ENCODE data around the gene TEX48. TPM values are rescaled to one million over a fixed set of nuclear protein-coding genes. Genes with fewer than 3 reads are reported as not detected.

The TEX48 gene
- total RNA-seq, 2 experiments from 2014 or later: 0.69 to 0.75 TPM

DNA sequence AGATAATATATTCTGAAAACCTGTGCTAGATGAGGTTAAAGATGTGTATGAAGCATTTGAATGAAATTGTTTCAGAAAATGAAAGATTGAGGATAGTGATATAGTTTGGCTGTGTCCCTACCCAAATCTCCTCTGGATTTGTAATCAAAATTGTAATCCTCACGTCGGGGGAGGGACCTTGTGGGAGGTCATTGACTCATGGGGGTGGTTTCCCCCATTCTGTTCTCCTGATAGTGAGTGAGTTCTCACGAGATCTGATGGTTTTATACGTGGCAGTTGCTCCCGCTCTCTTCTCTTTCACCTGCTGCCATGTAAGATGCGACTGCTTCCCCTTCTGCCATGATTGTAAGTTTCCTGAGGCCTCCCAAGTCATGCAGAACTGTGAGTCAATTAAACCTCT is 2.0 kb upstream of the TEX48 start:
- Mint-ChIP-seq H3K4me3 (peak overlapping the region; percentile 68), H3K9me3 (ENCODE audit: low read depth) (peaks cover 4% of the 10 kb centered on the region), H3K4me1 (peaks cover 70% of the 10 kb centered on the region), H3K27me3 (no peaks in the 10 kb centered on the region), H3K36me3 (ENCODE audit: low read depth) (peaks cover 29% of the 10 kb centered on the region), H3K27ac (peak overlapping the region; percentile 55)
- DNase-seq: peak; percentile 62
- no peak for ATAC-seq
- ChIA-PET CTCF (interaction anchor here (0.7 to 6.3 kb wide), 9 partner anchors 15 to 331 kb away, joined by 3 to 95 read pairs (median 32); no protein-coding TSS in a partner anchor), POLR2A (no interaction called here)
- intact Hi-C loops (cut with DNase I, micrococcal nuclease): loop anchor here (1.0 to 5.0 kb wide), 4 partner anchors 14 to 838 kb away; no protein-coding TSS in a partner anchor

- CTCF ChIA-PET: interaction anchor here (0.7 to 6.3 kb wide), 18 partner anchors 10 to 350 kb away, joined by 3 to 95 read pairs (median 10); no protein-coding TSS in a partner anchor
- H3K27ac Mint-ChIP-seq: no peak overlapping the region
- POLR2A ChIA-PET: interaction anchor here (0.6 to 1.1 kb wide), 2 partner anchors 224 to 485 kb away, joined by 4 to 5 read pairs; no protein-coding TSS in a partner anchor
- H3K27me3 Mint-ChIP-seq: no peaks in the 10 kb centered on the region
- H3K4me3 Mint-ChIP-seq: no peak overlapping the region
- H3K4me1 Mint-ChIP-seq: peaks cover 62% of the 10 kb centered on the region
- ATAC-seq: no peak
- no peak for DNase-seq
- H3K9me3 Mint-ChIP-seq (ENCODE audit: low read depth): peaks cover 4% of the 10 kb centered on the region
- peaks cover 18% of the 10 kb centered on the region for H3K36me3 Mint-ChIP-seq (ENCODE audit: low read depth)
- intact Hi-C loops (cut with DNase I, micrococcal nuclease): loop anchor here (1.0 to 5.0 kb wide), 8 partner anchors 34 to 839 kb away; partner anchors contain the start of genes TNFSF15 (in 1 of the 2) and TNFSF8 (in 1 of the 2)
Observed at GRCh38 chr9:114682846-114683245, 854 bp upstream of the TEX48 start.

DNA sequence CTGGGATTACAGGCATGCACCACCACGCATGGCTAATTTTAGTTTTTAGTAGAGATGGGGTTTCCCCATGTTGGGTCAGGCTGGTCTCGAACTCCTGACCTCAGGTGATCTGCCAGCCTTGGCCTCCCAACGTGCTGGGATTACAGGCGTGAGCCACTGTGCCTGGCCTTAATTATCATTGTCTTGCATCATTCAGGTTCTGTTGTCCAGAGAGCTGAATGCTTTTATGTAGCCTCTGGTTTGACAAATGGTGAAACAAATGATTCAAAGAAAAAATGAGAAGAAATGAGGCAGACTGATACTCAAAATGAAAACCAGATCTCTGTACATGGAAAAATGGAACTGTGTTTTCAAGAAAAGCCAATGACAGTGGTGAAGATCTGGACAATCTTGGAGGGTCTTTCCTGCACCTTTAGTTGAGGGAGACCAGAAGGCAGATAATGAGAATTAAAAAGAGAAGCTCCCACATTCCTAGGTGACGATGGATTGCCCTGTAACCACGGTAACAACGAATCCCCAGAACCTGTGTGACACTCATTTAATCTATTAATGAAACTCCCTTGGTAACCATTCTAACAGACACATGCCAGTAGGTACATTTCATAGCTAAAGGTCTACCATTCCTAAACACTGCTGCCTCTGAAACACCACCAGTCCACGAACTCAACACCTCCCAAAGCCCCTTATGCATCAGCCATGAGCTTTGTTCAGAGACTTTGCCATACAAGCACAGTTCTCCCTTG is 1.6 kb downstream of the TEX48 start:
- peak overlapping the region; percentile 75 for H3K27ac Mint-ChIP-seq
- H3K9me3 Mint-ChIP-seq (ENCODE audit: low read depth): peaks cover 2% of the 10 kb centered on the region
- CTCF ChIA-PET: interaction anchor here (0.6 to 6.3 kb wide), 62 partner anchors 8 to 844 kb away, joined by 3 to 95 read pairs (median 5); partner anchors contain the start of genes TEX53 and TNFSF15
- no peak overlapping the region for H3K4me3 Mint-ChIP-seq
- peaks cover 48% of the 10 kb centered on the region for H3K4me1 Mint-ChIP-seq
- no peak for DNase-seq
- intact Hi-C loops (cut with DNase I, micrococcal nuclease): loop anchor here (1.0 to 5.0 kb wide), 7 partner anchors 37 to 844 kb away; no protein-coding TSS in a partner anchor
- POLR2A ChIA-PET: interaction anchor here (0.7 to 1.5 kb wide), 3 partner anchors 11 to 309 kb away, joined by 4 read pairs; no protein-coding TSS in a partner anchor
- H3K36me3 Mint-ChIP-seq (ENCODE audit: low read depth): peaks cover 2% of the 10 kb centered on the region
- H3K27me3 Mint-ChIP-seq: peaks cover 6% of the 10 kb centered on the region
- no peak for ATAC-seq

- CTCF ChIA-PET: interaction anchor here (0.5 to 6.3 kb wide), 9 partner anchors 15 to 337 kb away, joined by 3 to 95 read pairs (median 5); no protein-coding TSS in a partner anchor
Observed at GRCh38 chr9:114678795-114679194, 3.2 kb downstream of the TEX48 start.

DNA sequence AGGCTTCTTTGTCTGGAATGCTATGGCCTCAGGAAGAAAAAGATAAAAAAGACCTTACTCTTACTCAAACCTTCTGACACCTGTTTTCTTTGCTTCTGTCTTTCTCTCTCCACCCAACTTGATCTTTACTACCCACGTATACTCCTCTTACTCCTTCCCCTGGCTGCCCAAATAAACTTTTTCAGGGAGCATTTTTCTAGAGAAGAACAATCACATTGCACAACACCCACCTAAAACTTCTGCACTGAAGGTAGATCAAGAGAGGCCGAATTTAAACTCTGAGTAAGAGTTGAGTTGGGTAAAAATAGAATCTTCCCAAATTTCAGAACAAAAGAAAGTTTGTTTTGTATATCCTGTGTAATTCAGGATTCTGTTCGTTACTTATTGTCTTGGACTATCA is 3.9 kb downstream of the TEX48 start:
- Mint-ChIP-seq H3K4me1 (peaks cover 51% of the 10 kb centered on the region), H3K27ac (no peak overlapping the region), H3K9me3 (ENCODE audit: low read depth) (no peaks in the 10 kb centered on the region), H3K36me3 (ENCODE audit: low read depth) (no peaks in the 10 kb centered on the region), H3K4me3 (no peak overlapping the region), H3K27me3 (peaks cover 9% of the 10 kb centered on the region)
- no peak for DNase-seq
- POLR2A ChIA-PET: no interaction called here
- CTCF ChIA-PET: interaction anchor here (1.4 to 6.3 kb wide), 4 partner anchors 16 to 336 kb away, joined by 3 to 76 read pairs (median 6); no protein-coding TSS in a partner anchor
- intact Hi-C loops (cut with DNase I, micrococcal nuclease): no loop called here
- no peak for ATAC-seq

More at GRCh38 chr9:114678795-114679194, 3.2 kb downstream of the TEX48 start:
- Mint-ChIP-seq H3K27ac (no peak overlapping the region), H3K27me3 (peaks cover 9% of the 10 kb centered on the region), H3K4me3 (no peak overlapping the region), H3K4me1 (peaks cover 54% of the 10 kb centered on the region), H3K36me3 (ENCODE audit: low read depth) (no peaks in the 10 kb centered on the region), H3K9me3 (ENCODE audit: low read depth) (no peaks in the 10 kb centered on the region)
- intact Hi-C loops (cut with DNase I, micrococcal nuclease): no loop called here
- DNase-seq: no peak
- no peak for ATAC-seq
- POLR2A ChIA-PET: no interaction called here

GRCh38 chr9:114677418-114677817 is 4.6 kb downstream of the TEX48 start:
- intact Hi-C loops (cut with DNase I, micrococcal nuclease): no loop called here
- POLR2A ChIA-PET: no interaction called here
- no peaks in the 10 kb centered on the region for H3K36me3 Mint-ChIP-seq (ENCODE audit: low read depth)
- H3K4me3 Mint-ChIP-seq: no peak overlapping the region
- DNase-seq: no peak
- H3K4me1 Mint-ChIP-seq: peaks cover 50% of the 10 kb centered on the region
- no peak for ATAC-seq
- H3K27ac Mint-ChIP-seq: no peak overlapping the region
- H3K27me3 Mint-ChIP-seq: peaks cover 9% of the 10 kb centered on the region
- no peaks in the 10 kb centered on the region for H3K9me3 Mint-ChIP-seq (ENCODE audit: low read depth)
- CTCF ChIA-PET: interaction anchor here (0.7 to 1.5 kb wide), 7 partner anchors 12 to 337 kb away, joined by 3 to 8 read pairs (median 3); no protein-coding TSS in a partner anchor

DNA sequence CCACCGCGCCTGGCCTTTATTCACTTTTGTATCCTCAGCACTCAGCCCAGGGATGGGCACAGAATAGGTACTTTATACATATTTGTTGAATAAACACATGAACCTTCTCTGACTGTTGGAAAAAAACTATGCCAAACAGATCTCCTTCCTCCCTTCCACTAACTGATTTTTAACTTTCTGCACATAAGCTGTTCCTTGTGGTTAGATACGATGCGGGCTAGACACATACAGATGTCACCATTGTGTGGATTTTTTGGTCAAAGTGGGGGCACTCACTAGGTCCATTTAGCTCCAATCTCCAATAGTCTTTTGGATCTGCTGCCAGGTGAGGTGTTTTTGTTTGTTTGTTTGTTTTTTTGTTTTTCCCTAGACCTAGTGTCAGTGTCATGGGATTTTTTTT is 5.1 kb downstream of the TEX48 start:
- intact Hi-C loops (cut with DNase I, micrococcal nuclease): no loop called here
- ATAC-seq (no peak), DNase-seq (no peak)
- ChIA-PET CTCF (interaction anchor here (0.7 to 1.5 kb wide), 7 partner anchors 13 to 337 kb away, joined by 3 to 8 read pairs (median 3); no protein-coding TSS in a partner anchor), POLR2A (interaction anchor here (0.7 kb wide), 1 partner anchor 10 kb away, joined by 3 read pairs; no protein-coding TSS in a partner anchor)
- Mint-ChIP-seq H3K4me3 (no peak overlapping the region), H3K4me1 (peaks cover 47% of the 10 kb centered on the region), H3K36me3 (ENCODE audit: low read depth) (no peaks in the 10 kb centered on the region), H3K27me3 (peaks cover 9% of the 10 kb centered on the region), H3K9me3 (ENCODE audit: low read depth) (no peaks in the 10 kb centered on the region), H3K27ac (no peak overlapping the region)

- intact Hi-C loops (cut with DNase I, micrococcal nuclease): no loop called here
Observed at GRCh38 chr9:114674798-114675540, 7.0 kb downstream of the TEX48 start.

DNA sequence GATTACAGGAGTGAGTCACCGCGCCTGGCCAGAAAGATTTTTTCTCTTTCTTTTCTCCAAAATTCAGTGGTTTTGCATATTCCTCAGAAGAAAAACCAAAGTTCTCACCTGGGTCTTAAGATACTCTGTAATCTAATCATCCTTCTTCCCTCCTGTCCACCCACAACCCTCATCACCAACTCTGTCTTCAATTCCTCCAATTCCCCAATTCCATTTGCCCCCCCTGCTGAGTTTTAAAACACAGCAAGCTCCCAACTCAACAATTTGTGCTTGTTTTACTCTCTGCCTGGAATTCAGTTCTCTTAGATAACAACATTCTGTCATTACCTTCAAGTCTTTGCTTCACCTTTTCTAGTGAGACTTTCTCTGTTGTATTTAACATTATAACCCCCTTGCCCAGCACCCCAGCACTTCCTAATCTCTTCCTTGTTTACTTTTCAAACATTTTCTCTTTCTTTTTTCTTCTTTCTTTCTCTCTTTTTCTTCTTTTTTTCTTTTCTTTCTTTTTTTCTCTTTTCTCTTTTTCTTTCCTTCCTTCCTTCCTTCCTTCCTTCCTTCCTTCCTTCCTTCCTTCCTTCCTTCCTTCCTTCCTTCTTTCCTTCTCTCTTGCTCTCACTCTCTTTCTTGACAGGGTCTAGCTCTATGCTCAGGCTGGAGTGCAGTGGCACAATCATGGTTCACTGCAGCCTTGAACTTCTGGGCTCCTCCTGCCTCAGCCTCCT is 7.8 kb downstream of the TEX48 start:
- CTCF ChIA-PET: interaction anchor here (0.7 to 2.0 kb wide), 5 partner anchors 21 to 341 kb away, joined by 3 to 8 read pairs (median 7); no protein-coding TSS in a partner anchor

More at GRCh38 chr9:114674798-114675540, 7.0 kb downstream of the TEX48 start:
- Mint-ChIP-seq H3K36me3 (ENCODE audit: low read depth) (no peaks in the 10 kb centered on the region), H3K9me3 (ENCODE audit: low read depth) (no peaks in the 10 kb centered on the region), H3K27me3 (peaks cover 9% of the 10 kb centered on the region), H3K27ac (no peak overlapping the region), H3K4me1 (peaks cover 30% of the 10 kb centered on the region), H3K4me3 (no peak overlapping the region)
- ChIA-PET POLR2A (interaction anchor here (0.5 kb wide), 1 partner anchor 35 kb away, joined by 3 read pairs; no protein-coding TSS in a partner anchor), CTCF (interaction anchor here (0.6 to 2.0 kb wide), 10 partner anchors 13 to 340 kb away, joined by 3 to 8 read pairs (median 4); no protein-coding TSS in a partner anchor)
- no peak for DNase-seq
- ATAC-seq: peak; percentile 62

GRCh38 chr9:114671605-114672004 is 10.4 kb downstream of the TEX48 start:
- Mint-ChIP-seq H3K9me3 (ENCODE audit: low read depth) (no peaks in the 10 kb centered on the region), H3K36me3 (ENCODE audit: low read depth) (no peaks in the 10 kb centered on the region), H3K4me3 (no peak overlapping the region), H3K27me3 (peaks cover 4% of the 10 kb centered on the region), H3K4me1 (peaks cover 26% of the 10 kb centered on the region), H3K27ac (no peak overlapping the region)
- POLR2A ChIA-PET: no interaction called here
- intact Hi-C loops (cut with DNase I, micrococcal nuclease): no loop called here
- CTCF ChIA-PET: interaction anchor here (2.4 kb wide), 1 partner anchor 10 kb away, joined by 16 read pairs; the partner anchor contains the start of gene TEX48
- ATAC-seq (no peak), DNase-seq (no peak)

More for the DNA sequence above, 7.8 kb downstream of the TEX48 start:
- DNase-seq: no peak
- intact Hi-C loops (cut with DNase I, micrococcal nuclease): no loop called here
- H3K4me1 Mint-ChIP-seq: peaks cover 27% of the 10 kb centered on the region
- ATAC-seq: no peak
- POLR2A ChIA-PET: no interaction called here
- H3K36me3 Mint-ChIP-seq (ENCODE audit: low read depth): no peaks in the 10 kb centered on the region
- H3K27ac Mint-ChIP-seq: no peak overlapping the region
- H3K4me3 Mint-ChIP-seq: no peak overlapping the region
- peaks cover 9% of the 10 kb centered on the region for H3K27me3 Mint-ChIP-seq
- no peaks in the 10 kb centered on the region for H3K9me3 Mint-ChIP-seq (ENCODE audit: low read depth)

All from activated CD4-positive, alpha-beta T cell treated with anti-CD3 and anti-CD28 coated beads for 36 hours (primary cell).